PC-3 (cell line): ENCODE measurements around the gene WBP4.

Experiments
- EZH2phosphoT487 ChIP-seq: fragments of 300-600 bp; sonication (generic); IDR thresholded peaks from 2 replicates; pipeline ENCODE4 v1.6.1; 2018; ENCODE audit warnings: mild to moderate bottlenecking, antibody characterized with exemption, low read length, borderline replicate concordance
- TF ChIP-seq, protein P1 (sequence below): fragments of 300-600 bp; sonication (generic); conservative IDR thresholded peaks from 2 replicates; pipeline ENCODE4 v1.5.1; 2017; ENCODE audit warnings: antibody characterized with exemption, low read depth, mild to moderate bottlenecking, low read length

DNA sequence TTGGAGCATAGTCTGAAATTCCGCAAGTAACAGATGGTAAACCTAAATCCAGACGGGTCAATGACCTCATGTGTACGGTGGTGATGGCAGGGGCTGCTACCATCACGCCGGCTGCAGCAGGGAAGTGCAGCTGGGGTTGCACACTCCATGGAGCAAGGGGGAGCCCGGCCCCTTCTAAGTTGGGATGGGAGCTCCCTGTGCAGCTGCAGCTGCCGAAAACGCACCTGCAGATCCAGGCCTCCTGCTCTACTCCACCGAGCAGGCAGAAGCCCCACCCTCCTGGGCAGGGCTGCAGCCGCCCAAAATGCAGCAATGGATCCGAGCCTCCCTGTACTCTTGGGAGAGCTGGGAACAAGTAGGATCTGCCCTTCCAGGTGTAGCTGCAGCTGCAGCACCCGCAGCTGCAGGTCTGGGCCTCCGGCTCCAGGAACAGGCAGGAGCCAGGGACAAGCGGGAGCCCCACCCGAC, 45.8 kb downstream of the WBP4 start:
- TF ChIP-seq, protein P1, sequence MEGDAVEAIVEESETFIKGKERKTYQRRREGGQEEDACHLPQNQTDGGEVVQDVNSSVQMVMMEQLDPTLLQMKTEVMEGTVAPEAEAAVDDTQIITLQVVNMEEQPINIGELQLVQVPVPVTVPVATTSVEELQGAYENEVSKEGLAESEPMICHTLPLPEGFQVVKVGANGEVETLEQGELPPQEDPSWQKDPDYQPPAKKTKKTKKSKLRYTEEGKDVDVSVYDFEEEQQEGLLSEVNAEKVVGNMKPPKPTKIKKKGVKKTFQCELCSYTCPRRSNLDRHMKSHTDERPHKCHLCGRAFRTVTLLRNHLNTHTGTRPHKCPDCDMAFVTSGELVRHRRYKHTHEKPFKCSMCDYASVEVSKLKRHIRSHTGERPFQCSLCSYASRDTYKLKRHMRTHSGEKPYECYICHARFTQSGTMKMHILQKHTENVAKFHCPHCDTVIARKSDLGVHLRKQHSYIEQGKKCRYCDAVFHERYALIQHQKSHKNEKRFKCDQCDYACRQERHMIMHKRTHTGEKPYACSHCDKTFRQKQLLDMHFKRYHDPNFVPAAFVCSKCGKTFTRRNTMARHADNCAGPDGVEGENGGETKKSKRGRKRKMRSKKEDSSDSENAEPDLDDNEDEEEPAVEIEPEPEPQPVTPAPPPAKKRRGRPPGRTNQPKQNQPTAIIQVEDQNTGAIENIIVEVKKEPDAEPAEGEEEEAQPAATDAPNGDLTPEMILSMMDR = no peak
- no peak for TF ChIP-seq EZH2phosphoT487
